Measurements from ENCODE around the gene FBXO34.

DNA sequence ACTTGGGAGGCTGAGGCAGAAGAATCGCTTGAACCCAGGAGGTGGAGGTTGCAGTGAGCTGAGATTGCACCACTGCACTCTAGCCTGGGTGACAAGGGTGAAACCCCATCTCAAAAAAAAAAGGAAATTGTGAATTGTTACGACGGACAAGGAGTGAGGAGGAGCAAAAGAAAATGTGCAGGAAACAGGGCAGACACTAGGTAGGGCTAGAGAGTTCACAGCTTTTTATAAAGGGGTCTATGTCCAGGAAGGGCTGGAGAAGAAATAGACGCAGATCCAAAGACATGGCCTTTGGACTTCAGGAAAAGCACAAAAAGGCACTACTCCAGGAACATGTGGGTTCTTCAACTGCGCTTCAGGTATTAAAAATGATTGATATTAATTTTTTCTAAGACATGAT is 106.0 kb downstream of the FBXO34 start:
- TF ChIP-seq, protein P1, sequence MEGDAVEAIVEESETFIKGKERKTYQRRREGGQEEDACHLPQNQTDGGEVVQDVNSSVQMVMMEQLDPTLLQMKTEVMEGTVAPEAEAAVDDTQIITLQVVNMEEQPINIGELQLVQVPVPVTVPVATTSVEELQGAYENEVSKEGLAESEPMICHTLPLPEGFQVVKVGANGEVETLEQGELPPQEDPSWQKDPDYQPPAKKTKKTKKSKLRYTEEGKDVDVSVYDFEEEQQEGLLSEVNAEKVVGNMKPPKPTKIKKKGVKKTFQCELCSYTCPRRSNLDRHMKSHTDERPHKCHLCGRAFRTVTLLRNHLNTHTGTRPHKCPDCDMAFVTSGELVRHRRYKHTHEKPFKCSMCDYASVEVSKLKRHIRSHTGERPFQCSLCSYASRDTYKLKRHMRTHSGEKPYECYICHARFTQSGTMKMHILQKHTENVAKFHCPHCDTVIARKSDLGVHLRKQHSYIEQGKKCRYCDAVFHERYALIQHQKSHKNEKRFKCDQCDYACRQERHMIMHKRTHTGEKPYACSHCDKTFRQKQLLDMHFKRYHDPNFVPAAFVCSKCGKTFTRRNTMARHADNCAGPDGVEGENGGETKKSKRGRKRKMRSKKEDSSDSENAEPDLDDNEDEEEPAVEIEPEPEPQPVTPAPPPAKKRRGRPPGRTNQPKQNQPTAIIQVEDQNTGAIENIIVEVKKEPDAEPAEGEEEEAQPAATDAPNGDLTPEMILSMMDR (IDR thresholded peaks at IDR 0.05; ENCODE audit: insufficient read depth, low read length, poor library complexity, severe bottlenecking) = no peak
- TF ChIP-seq EZH2phosphoT487 (conservative IDR thresholded peaks at IDR 0.05; ENCODE audit: low read length) = no peak
